CD4-positive, alpha-beta T cell treated with Interleukin-15 for 4 hours (primary cell): ENCODE measurements around the gene HOXC9.
"Not testable (repeated sequence)": the region's sequence is repeated elsewhere in the genome, so short reads cannot be mapped to it uniquely, and the experiment has no call there.

Experiments
- DNase-seq: peaks from one replicate; pipeline ENCODE4 v3.0.0-alpha.2; 2020; ENCODE audit warnings: low spot score

HOXC9 gene

DNA sequence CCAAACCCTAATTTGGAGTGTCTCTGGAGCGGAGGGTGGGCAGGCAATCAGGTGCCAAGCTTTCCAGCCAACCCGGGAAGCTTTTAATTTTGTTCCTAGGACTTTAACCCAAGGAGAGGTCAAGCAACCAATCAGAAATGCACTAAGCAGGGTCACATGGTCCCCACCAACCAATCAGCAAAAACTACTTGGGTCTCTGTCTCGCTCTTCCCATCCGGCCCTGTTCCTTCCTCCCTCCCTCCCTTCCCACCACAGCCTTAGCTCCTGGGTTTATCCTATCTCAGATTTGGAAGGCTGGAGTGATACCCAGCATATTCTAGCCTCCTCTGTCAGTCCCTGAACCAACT, 40.2 kb downstream of the HOXC9 start:
- DNase-seq, result no peak

DNA sequence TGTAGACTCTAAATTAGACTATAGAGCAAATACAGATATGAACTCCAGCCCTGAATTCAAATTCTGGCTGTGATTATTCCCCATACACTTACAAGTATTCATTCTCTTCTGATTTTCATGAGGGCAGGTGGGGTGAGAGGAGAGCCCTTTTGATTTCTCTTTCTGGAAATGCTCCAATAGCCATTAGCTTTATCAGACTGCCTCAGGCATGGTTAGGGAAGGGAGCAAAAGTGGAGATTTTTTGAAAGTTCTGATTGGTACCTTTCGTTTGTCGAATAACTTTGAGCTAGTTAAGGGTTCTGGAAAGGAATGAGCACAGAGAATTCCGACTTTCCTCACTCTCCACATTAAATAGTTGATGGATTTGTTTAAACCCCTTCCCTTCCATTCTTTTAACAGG, 40.7 kb downstream of the HOXC9 start:
- DNase-seq, result no peak

DNA sequence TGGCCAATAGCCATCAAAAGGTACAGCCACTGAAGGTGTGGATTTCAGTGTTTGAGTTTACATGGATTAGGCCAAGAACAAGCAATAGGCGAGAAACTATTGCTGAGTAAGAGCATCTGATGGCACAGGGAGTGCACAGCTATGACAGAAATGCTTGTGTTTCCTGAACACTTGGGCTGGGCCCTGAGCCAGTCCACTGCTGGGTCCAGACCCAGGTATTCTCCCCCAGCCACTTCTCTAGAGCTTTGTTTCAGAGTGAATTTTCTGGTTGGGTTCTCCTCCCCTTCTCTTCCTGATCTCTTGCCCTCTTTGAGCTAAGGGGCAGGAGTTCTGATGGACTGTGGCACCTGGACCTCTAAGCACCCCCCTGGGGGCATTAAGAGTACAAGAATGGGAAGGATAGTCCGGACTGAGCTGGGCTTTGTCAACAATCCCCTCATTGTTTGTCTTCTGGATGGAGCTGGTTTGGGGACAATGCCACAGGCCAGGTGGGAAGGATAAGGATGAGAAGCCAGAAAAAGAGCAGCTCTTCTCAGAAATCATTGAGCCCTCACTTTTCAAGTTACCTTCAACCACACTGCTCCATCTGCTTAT, 41.2 kb downstream of the HOXC9 start:
- DNase-seq, result no peak

DNA sequence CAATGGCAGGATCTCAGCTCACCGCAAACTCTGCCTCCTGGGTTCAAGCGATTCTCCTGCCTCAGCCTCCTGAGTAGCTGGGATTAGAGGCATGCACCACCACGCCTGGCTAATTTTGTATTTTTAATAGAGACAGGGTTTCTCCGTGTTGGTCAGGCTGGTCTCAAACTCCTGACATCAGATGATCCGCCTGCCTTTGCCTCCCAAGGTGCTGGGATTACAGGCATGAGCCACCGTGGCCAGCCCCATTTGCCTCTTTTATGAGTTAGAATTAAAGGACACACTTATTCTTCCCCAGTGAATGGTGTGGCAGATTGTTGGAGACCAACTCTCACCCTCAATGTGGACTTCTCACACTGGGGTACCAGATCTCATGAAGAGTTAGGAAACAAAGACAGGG, 42.1 kb downstream of the HOXC9 start:
- not testable (repeated sequence) for DNase-seq

DNA sequence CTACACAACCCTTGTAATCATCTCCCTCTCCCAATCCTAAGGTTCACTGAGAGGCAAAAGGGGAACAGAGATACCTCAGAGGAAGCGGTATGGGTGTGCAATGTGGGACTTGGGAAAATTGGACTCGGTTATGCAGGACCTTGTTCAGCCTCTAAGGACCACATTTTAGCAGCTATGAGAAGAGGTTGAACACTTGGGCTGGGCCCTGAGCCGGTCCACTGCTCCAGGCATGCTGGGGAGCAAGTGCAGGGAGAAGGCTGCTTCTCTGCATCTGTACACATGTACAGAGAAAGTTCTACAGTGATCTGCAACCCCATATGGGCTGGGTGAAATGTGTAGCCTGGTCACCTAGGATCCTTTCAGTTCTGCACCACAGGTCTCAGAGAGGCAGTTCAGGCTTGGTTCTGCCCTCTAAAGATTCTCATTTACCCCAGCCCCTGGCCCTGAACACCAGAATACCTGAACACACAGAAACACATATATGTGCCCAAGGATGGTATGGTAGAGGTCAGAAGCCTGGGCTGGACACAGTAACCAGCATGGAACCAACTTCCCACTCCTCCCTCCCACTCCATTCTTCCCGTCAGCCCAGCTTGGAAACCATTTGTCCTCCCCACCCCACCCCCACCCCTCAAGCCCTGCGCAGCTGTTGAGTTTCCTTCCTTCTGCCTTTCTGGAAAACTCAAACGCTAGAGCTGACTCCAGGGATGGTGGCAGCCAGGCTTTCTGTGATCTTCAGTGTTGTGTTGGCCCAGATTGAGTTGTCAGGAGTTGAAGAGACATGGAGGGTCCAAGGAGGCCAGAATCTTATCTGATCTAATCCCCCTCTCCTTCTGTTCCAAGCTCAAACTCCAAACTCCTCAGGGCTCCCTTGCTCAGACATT, 43.3 kb downstream of the HOXC9 start:
- DNase-seq, result no peak

DNA sequence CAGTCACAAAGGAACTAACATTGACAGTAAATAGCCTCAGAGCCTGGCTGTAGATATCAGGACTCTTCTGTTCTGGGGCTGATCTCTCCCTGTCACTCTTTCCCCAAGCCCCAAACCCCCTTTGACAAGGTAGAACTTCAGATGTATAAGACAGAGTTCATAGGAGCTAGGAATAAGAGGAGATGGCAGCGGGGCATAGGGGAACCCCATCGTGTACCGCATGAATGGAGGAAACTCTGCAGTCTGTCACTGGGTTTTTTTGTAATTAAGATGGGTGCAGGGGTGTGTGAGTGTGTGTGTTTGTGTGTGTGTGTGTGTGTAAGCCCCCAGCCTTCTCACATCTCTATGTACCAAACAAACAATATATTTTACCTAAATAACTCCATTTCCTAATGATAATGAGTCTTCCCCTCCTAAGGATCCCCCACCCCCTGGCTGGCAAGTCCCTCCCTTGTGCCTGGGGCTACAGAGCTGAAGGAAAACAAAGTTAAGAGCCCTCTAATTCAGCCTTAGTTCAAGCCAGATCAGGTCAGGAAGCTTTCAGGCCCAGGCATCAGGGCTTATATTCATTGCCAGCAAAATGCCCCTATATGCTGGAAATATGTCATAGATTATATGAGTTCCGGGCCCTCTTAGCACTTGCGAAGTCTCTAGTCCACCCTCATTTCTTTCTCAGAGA, 44.6 kb downstream of the HOXC9 start:
- no peak for DNase-seq

DNA sequence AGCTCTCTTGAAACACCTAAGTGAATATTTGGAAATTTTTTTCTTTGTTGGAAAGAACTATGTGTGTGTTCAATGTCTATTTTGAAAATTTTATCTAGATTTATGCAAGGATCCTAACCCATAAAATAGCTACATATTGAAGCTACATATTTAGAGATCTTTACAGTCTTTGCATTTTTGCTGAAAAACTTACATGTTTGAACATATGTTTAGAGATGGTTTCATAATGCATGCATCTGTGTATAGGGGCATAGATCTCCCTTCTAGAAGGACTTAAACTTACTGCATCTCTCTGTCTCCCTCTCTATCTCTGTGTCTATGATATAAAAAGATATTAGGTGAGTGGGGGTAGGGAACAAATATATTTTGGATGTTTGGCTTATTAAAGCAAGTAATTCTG, 45.4 kb downstream of the HOXC9 start:
- DNase-seq, result no peak

DNA sequence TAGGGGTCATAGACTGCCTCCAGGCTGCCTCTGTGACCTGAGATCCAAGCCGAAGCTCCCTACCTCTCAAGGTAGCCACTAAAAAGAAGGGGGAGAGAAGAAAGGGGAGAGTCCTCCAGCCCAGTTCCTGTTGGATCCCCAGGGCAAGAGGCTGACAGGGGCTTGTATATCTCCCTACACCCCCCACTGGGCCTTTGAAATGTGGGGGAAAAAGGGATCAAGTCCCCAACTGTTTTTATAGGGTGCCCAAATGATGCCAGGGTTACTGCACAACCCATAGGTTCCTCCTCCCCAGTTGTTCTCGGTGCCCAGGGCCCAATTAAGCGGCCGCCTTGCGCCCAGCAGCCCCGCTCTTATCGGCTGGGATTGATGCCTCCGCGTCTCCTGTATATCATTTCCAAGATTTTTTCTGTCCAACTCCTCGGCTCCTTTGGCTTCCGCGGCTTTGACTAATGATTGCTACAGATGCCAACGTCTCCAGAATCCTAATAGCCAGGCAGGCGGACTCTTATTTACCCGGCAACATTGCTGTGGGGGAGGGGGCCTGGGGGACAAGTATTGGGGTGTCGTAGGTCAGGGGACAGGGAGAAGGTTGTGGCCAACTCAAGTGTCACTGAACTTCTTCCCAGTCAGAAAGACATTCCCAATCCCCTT, 46.0 kb downstream of the HOXC9 start:
- DNase-seq, result no peak

DNA sequence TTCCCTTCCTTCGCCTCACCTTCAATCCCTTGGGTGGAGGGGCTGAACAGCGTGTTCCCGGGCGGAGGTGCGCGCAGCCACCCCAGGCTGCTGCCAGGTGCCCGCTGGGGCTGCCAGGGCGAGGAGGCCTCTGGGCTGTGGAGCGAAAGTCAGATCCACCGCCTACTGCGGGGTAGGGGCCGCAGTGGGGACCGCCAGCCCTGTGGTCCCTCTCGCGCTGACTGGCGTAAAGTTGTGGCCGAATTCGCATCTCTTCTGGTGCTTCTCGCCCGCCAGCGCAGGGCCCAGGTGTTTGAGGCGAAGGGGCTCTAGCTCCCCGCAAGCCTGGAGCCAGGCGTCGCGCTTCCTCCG, 46.8 kb downstream of the HOXC9 start:
- DNase-seq, result no peak

DNA sequence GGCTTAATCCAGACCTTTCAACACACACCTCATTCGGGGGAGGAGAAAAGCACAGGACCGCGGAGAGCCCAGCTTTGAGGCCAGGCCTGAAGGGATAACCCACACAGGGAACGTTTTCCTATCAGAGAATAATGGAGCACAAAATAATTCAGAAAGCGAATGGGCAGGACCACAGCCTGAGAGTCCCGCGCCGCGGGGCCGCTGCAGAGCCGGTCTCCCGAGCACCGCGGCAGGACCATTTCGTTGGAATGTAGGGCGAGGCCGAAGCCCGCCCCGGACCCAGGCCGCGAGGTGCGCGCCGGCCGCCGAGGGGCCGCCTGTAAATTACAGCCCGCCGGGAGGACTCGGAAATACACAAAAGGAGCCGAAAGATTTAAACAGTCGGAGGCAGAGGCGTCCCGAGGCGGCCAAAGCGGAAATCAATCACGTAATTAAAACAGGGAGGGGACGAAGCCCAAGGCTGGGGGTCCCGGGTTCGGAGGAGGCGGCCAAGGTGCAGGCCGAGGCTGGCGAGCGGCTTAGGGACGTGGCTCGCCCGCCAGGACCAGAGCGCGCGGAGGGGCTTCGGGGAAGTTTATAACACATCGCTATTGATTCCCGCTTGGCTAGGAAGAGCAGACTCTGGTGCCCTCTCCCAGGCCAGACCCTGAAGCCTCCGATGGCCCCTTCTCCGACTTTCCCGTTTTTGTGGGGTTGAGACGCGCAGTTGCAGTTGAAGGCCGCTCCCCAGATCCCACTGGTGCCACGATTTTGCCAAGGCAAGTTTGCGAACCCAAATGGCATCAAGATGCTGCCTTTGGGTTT, 47.4 kb downstream of the HOXC9 start:
- no peak for DNase-seq

DNA sequence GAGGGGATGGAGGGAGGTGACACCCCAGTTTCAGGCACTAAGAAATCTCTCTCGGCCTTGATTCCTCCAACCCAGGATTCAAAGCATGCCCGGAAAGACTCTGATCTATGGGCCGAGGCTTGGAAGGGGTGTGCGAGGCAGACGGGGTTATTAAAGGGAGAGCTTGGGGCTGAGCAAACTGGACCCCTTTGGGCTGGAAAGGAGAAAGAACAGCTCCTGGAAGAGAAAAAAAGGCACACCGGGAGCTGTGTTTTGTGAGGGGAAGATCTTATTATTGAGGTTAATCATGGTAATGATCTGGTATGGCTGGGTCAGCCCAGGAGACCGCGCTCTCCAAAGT, 48.0 kb downstream of the HOXC9 start:
- DNase-seq, result no peak

DNA sequence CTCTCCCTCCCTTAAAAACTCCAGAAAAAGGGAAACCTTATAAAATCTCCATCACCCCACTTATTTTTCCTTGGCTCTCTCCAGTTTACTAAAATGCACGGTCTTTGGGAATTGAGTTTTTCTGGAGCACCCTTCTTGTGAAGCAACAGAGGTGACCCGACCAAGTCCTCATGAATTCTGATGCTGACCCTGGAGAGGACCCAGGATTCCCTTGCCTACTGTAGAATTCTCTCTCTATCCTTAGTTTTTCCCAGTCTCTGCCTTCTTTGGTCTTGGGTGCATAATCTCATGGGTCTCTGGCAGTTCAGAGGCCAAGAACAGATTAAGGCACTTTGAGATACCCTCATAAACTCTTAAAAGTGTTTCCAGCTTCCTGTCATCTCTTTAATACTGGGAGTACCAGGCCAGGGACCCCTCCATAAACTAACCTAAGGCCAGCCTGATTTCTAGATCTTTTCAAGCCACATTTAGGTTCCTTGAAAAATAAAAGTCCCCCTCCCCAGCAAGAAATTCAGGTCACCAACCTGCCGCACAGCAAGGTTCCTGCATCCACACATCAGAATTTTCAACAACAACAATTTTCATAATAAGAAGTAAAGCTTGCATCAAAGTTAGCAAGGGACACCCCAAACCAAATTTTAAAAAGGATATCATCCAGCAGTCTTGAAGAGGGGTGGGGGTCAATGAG, 48.6 kb downstream of the HOXC9 start:
- DNase-seq, result no peak

DNA sequence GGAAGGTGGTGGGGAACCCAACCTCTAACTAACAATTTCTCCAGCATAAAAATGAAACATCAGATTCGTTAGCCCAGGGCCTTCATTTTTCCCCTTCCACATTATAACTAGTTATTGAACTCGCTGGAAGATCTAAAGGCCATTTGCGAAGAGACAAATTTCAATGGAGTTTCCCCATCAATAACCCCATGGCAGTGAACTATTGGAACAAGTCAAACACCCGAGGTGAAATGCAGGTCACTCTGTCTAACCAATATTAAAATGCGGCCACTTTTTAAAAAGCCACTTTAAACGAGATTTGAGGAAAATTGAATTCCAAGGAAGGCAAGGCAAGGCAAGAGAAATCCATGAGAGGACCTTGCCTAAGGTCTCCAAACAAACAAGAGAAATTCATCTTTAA, 49.1 kb downstream of the HOXC9 start:
- DNase-seq, result no peak

DNA sequence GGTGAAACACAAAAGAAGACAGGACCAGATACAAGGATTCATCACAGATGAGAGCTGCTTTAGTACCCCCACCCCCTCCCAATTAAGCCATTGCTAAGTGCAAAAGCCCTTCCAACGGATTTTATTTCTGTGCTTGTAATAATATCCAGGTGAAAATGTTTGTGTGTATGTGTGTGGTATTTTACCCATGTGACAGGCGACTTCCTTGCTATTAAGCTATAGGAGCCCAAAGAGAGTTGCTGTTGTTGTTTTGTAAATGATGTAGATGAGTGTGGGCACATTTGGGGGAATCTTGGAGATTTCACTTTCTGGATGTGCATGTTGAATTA, 50.5 kb downstream of the HOXC9 start:
- no peak for DNase-seq

DNA sequence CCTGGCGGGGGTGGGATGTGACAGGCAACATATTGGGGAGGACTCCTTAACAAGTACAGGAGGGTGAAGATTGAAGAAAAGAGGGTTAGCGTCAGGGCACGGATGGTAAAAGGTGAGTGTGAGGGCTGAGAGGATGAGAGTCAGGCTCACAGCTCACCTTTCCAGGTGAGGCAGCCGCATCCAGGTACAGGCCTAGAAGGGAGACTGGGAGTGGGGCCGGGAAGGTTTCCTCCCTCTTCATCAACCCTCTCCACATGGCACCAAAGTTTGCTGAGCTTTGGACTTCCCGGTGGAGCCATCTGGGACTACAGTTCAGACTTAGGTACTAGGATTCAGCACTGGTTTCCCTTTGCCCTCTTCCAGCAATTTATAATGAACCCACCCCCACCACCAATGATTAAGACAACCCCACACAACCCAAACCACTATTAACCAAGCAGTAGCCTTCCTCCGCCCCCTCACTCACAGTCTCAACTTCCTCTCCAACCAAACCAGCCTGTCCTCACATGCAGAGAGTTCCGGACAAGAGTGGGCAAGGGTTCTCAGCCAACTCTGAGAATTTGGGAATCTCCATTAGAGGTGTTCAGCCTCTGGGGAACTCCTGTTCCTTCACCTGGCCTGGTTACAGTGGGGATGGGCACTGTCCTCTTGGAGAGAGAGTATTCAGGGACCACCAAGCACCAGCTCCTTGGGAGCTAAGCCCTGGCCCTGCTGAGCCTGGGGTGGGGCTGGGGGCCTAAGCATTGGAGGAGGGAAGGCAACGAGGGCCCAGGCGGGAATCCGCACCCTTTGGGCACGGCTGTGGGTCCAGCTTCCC, 51.3 kb downstream of the HOXC9 start:
- DNase-seq, result no peak

DNA sequence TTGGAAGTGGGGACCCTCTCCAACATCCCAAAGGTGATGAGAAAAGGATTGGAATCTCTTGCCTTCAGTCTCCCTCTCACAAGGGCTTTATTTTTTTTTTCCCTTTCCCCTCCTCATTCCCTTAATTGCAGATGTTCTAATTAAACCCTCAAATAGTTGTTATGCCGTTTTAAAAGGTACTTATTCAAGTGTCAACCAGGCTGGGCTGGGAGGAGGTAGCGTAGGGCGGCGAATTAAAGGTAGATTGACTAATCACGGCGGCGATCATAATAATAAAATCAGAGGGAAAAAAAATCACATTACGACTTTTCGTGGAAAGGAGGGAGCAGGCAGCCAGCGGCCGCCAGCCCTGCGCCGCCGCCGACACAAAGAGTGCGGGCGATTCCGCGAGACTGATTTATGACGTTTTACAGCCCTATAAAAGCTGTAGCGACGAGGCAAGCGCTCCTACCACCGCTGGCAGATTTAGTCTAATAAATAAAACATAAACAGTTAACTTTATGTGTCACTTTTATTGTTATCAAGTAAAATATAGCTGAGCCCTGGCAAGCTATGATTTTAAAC, 52.0 kb downstream of the HOXC9 start:
- no peak for DNase-seq

DNA sequence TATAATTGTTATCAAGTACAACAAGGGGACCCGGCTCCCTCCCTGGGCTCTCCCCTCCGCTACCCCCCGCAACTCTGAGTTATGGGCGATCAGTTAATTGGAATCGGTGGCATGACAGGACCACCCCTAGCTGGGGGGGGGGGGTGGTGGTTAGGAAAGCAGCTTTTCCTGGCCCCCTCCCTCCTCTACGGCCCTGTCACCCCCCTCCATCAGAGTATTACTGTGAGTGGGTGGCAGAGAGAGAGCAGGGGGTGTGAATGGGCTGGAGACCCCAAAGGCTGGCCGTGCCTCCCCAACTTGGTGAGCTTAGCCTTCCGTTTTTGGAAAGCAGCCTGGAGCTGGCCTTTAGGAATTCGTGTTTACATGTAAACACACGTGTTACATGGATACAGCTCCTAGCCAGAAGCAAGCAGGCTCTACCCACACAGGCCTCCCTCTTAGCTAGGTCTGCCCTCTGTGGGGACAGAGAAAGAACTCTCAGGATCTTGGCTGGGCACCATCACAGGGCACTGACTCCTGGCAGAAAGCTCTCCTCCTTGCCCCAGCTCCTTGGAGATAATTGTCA, 52.6 kb downstream of the HOXC9 start:
- DNase-seq, result no peak
